ENCODE results near the gene IL12B.
"Not testable (repeated sequence)": the region's sequence is repeated elsewhere in the genome, so short reads cannot be mapped to it uniquely, and the experiment has no call there.

The IL12B gene

GRCh38 chr5:159317849-159318248 is 12.4 kb downstream of the IL12B start:
- no peaks in the 10 kb centered on the region for H3K36me3 ChIP-seq

GRCh38 chr5:159316519-159317383 is 13.5 kb downstream of the IL12B start:
- H3K9me3 ChIP-seq = no peaks in the 10 kb centered on the region
- H3K27ac ChIP-seq = no peak overlapping the region
- no peak for TF ChIP-seq Cebpa-rat (IDR thresholded peaks at IDR 0.05)
- H3K4me2 ChIP-seq = no peak overlapping the region
- H3K9ac ChIP-seq = no peak overlapping the region
- no peaks in the 10 kb centered on the region for H4K20me1 ChIP-seq
- H3K36me3 ChIP-seq = no peaks in the 10 kb centered on the region
- H3K4me1 ChIP-seq = no peaks in the 10 kb centered on the region
- no peaks in the 10 kb centered on the region for H3K27me3 ChIP-seq
- no peak overlapping the region for H3K4me3 ChIP-seq

More at GRCh38 chr5:159317849-159318248, 12.4 kb downstream of the IL12B start:
- Histone ChIP-seq H3K4me3 (no peak overlapping the region), H3K27ac (no peak overlapping the region), H3K9ac (no peak overlapping the region), H3K27me3 (no peaks in the 10 kb centered on the region), H3K4me2 (no peak overlapping the region), H3K9me3 (no peaks in the 10 kb centered on the region), H3K4me1 (no peaks in the 10 kb centered on the region), H4K20me1 (no peaks in the 10 kb centered on the region)
- TF ChIP-seq Cebpa-rat (IDR thresholded peaks at IDR 0.05) = no peak

GRCh38 chr5:159313197-159313596 is 17.1 kb downstream of the IL12B start:
- TF ChIP-seq Cebpa-rat (IDR thresholded peaks at IDR 0.05) = no peak

GRCh38 chr5:159311063-159311462 is 19.2 kb downstream of the IL12B start:
- H3K4me3 ChIP-seq = no peak overlapping the region
- H3K9ac ChIP-seq = no peak overlapping the region
- no peaks in the 10 kb centered on the region for H4K20me1 ChIP-seq
- H3K9me3 ChIP-seq = no peaks in the 10 kb centered on the region; the same call in 1 of the 2 replicates
- no peak overlapping the region for H3K27ac ChIP-seq
- TF ChIP-seq Cebpa-rat (IDR thresholded peaks at IDR 0.05) = no peak
- H3K4me1 ChIP-seq = no peaks in the 10 kb centered on the region
- H3K4me2 ChIP-seq = no peak overlapping the region
- H3K36me3 ChIP-seq = no peaks in the 10 kb centered on the region
- H3K27me3 ChIP-seq = no peaks in the 10 kb centered on the region

More at GRCh38 chr5:159313197-159313596, 17.1 kb downstream of the IL12B start:
- Histone ChIP-seq H3K4me1 (no peaks in the 10 kb centered on the region), H3K4me3 (no peak overlapping the region), H3K4me2 (no peak overlapping the region), H4K20me1 (no peaks in the 10 kb centered on the region), H3K9me3 (no peaks in the 10 kb centered on the region; the same call in 1 of the 2 replicates), H3K27ac (no peak overlapping the region), H3K27me3 (no peaks in the 10 kb centered on the region), H3K9ac (no peak overlapping the region), H3K36me3 (no peaks in the 10 kb centered on the region)

- Histone ChIP-seq H3K9ac (no peak overlapping the region), H3K27me3 (no peaks in the 10 kb centered on the region), H3K36me3 (no peaks in the 10 kb centered on the region), H3K4me2 (no peak overlapping the region), H3K9me3 (no peaks in the 10 kb centered on the region; the same call in 1 of the 2 replicates), H3K4me3 (no peak overlapping the region), H4K20me1 (no peaks in the 10 kb centered on the region), H3K27ac (no peak overlapping the region), H3K4me1 (no peaks in the 10 kb centered on the region)
- no peak for TF ChIP-seq Cebpa-rat (IDR thresholded peaks at IDR 0.05)
Observed at GRCh38 chr5:159310511-159310910, 19.8 kb downstream of the IL12B start.

- Histone ChIP-seq H3K9me3 (no peaks in the 10 kb centered on the region; the same call in 1 of the 2 replicates), H3K4me2 (no peak overlapping the region), H3K27me3 (no peaks in the 10 kb centered on the region), H3K27ac (no peak overlapping the region), H4K20me1 (no peaks in the 10 kb centered on the region), H3K9ac (no peak overlapping the region), H3K4me3 (no peak overlapping the region), H3K4me1 (no peaks in the 10 kb centered on the region), H3K36me3 (no peaks in the 10 kb centered on the region)
- no peak for TF ChIP-seq Cebpa-rat (IDR thresholded peaks at IDR 0.05)
Observed at GRCh38 chr5:159309689-159310433, 20.4 kb downstream of the IL12B start.

GRCh38 chr5:159304961-159305595 is 25.2 kb downstream of the IL12B start:
- H3K27ac ChIP-seq = no peak overlapping the region
- H3K36me3 ChIP-seq = no peaks in the 10 kb centered on the region
- H3K4me1 ChIP-seq = no peaks in the 10 kb centered on the region
- no peak for TF ChIP-seq Cebpa-rat (IDR thresholded peaks at IDR 0.05)
- no peak overlapping the region for H3K9ac ChIP-seq
- no peak overlapping the region for H3K4me2 ChIP-seq
- H3K4me3 ChIP-seq = no peak overlapping the region
- peaks cover 32% of the 10 kb centered on the region for H3K9me3 ChIP-seq
- H4K20me1 ChIP-seq = no peaks in the 10 kb centered on the region
- no peaks in the 10 kb centered on the region for H3K27me3 ChIP-seq

- no peak for TF ChIP-seq Cebpa-rat (IDR thresholded peaks at IDR 0.05)
- Histone ChIP-seq H3K27me3 (no peaks in the 10 kb centered on the region), H3K4me2 (no peak overlapping the region), H3K9me3 (peaks cover 47% of the 10 kb centered on the region), H3K4me3 (no peak overlapping the region), H3K9ac (no peak overlapping the region), H4K20me1 (no peaks in the 10 kb centered on the region), H3K27ac (no peak overlapping the region), H3K36me3 (no peaks in the 10 kb centered on the region), H3K4me1 (no peaks in the 10 kb centered on the region)
Observed at GRCh38 chr5:159303286-159303685, 27.0 kb downstream of the IL12B start.

- peaks cover 58% of the 10 kb centered on the region for H3K9me3 ChIP-seq
- not testable (repeated sequence) for H3K27ac ChIP-seq, H3K4me2 ChIP-seq, H3K27me3 ChIP-seq, H3K36me3 ChIP-seq, H3K4me1 ChIP-seq, H3K4me3 ChIP-seq, H3K9ac ChIP-seq, H4K20me1 ChIP-seq
Observed at GRCh38 chr5:159301929-159302860, 28.1 kb downstream of the IL12B start.

All from BLaER1 (cell line).